ENCODE data around the gene DHRS7B.
"Not testable (repeated sequence)": the region's sequence is repeated elsewhere in the genome, so short reads cannot be mapped to it uniquely, and the experiment has no call there.

DHRS7B gene

GRCh38 chr17:21113049-21113690 lies 13.6 kb upstream of the DHRS7B start:
- no peak for DNase-seq

- DNase-seq, result no peak
Observed at GRCh38 chr17:21113716-21114115, 13.0 kb upstream of the DHRS7B start.

- not testable (repeated sequence) for DNase-seq
Observed at GRCh38 chr17:21114791-21115190, 12.0 kb upstream of the DHRS7B start.

GRCh38 chr17:21119247-21119918 lies 7.4 kb upstream of the DHRS7B start:
- peak; percentile 31 for DNase-seq

GRCh38 chr17:21119919-21120249 lies 6.9 kb upstream of the DHRS7B start:
- no peak for DNase-seq

- DNase-seq, result no peak
Observed at GRCh38 chr17:21124086-21124485, 2.7 kb upstream of the DHRS7B start.

- DNase-seq, result not testable (repeated sequence)
Observed at GRCh38 chr17:21124517-21124916, 2.2 kb upstream of the DHRS7B start.

- DNase-seq, result no peak
Observed at GRCh38 chr17:21125862-21126261, 902 bp upstream of the DHRS7B start.

- DNase-seq, result no peak
Observed at GRCh38 chr17:21127509-21128077, 829 bp downstream of the DHRS7B start.

GRCh38 chr17:21129023-21129681 lies 2.4 kb downstream of the DHRS7B start:
- peak; percentile 5 for DNase-seq

GRCh38 chr17:21131137-21131536 lies 4.4 kb downstream of the DHRS7B start:
- DNase-seq, result no peak

GRCh38 chr17:21132428-21132827 lies 5.7 kb downstream of the DHRS7B start:
- no peak for DNase-seq

- no peak for DNase-seq
Observed at GRCh38 chr17:21134559-21134958, 7.8 kb downstream of the DHRS7B start.

GRCh38 chr17:21140911-21141310 lies 14.1 kb downstream of the DHRS7B start:
- DNase-seq, result no peak

- no peak for DNase-seq
Observed at GRCh38 chr17:21141331-21141730, 14.6 kb downstream of the DHRS7B start.

GRCh38 chr17:21142065-21142464 lies 15.3 kb downstream of the DHRS7B start:
- DNase-seq, result not testable (repeated sequence)

GRCh38 chr17:21143695-21144094 lies 16.9 kb downstream of the DHRS7B start:
- no peak for DNase-seq

GRCh38 chr17:21144299-21144698 lies 17.5 kb downstream of the DHRS7B start:
- not testable (repeated sequence) for DNase-seq

- no peak for DNase-seq
Observed at GRCh38 chr17:21146362-21147015, 19.7 kb downstream of the DHRS7B start.

GRCh38 chr17:21149621-21150020 lies 22.9 kb downstream of the DHRS7B start:
- DNase-seq, result no peak

GRCh38 chr17:21152731-21153130 lies 26.0 kb downstream of the DHRS7B start:
- DNase-seq, result no peak

- no peak for DNase-seq
Observed at GRCh38 chr17:21157586-21158370, 31.0 kb downstream of the DHRS7B start.

GRCh38 chr17:21160401-21160800 lies 33.6 kb downstream of the DHRS7B start:
- DNase-seq, result no peak
